HG03066 (cell line): ENCODE results near the gene MLLT3.
A peak's percentile ranks its signal among the peaks of the same experiment; 100 is the strongest.

Experiments
- ATAC-seq: cut with Tn5 transposase; IDR thresholded peaks from one replicate; pipeline ENCODE4 v1.9.1; 2021; ENCODE audit warnings: low read depth; ENCODE audit not compliant: unreplicated experiment

MLLT3 gene

GRCh38 chr9:20526500-20527319, 95.6 kb downstream of the MLLT3 start:
- ATAC-seq: peak; percentile 84

DNA sequence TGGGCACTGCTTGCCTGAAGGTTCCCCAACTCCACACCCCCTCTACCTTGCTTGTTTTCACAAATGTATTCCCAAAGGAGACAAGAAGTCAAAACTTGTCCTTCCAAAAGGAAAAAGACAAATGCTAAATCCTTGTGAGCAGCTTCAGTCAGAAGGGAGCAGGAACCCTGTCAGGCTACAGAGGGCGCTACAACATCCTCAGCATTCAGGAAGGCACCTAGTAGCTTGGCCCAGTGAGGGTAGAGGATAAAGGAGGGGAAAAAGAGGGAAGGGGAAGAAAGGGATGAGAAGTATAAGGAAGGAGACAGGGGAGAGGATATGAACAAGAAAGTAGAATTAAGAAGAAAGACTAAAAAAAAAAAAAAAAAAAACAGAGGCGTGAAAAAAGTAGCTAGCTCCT, 97.5 kb downstream of the MLLT3 start:
- ATAC-seq: no peak

DNA sequence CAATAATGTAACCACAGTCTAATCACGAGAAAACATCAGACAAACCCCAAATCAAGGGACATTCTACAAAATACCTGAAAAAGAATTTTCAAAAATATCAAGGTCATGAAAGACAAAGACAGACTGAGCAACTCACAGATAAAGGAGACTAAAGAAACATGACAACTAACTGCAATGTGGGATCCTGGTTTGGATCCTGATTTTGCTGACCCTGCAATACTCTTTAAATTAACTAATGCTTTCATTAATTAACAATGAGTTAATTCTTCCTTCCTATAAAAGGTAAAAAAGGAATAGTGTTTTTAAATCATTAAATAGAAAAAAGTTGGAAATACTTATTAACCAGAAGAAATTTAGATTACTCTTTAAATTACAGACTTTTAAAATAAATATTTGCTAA, 103.6 kb downstream of the MLLT3 start:
- ATAC-seq: no peak

DNA sequence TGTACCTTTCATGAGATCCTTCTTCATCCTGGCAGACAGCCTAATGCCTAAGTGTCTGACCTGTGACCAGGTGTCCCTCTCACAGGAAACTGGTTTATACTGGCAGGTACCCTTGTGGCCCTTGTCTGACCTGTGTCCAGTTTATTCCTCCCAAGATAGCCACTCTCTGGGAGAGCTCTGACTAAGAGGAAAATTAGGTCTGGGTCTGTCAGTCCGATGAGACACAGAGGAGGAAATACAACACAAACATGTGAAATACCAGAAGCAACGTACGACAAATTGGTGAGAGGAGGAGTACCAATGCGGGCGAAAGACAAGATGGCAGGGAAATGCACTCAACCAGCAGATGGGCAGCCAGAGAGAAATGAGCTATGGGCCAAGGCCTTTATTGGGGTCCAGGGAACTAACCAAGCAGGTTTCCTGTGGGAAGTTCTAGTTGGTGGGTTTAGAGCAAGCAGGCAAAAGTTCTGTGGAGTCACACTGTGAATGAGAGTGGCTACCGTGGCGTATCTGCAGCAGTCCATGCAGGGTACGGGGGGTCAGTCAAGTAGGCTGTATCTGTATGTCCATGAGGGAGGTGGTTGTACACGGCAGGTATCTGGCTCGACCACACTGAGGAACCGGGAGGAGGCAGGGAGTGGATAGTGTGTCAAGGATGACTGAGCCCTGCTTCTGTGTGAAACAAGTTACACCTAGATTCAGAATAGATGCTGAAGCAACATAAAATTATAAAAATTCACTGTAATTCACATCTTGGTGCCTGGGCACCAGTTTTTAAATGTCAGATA, 109.0 kb downstream of the MLLT3 start:
- ATAC-seq: no peak

DNA sequence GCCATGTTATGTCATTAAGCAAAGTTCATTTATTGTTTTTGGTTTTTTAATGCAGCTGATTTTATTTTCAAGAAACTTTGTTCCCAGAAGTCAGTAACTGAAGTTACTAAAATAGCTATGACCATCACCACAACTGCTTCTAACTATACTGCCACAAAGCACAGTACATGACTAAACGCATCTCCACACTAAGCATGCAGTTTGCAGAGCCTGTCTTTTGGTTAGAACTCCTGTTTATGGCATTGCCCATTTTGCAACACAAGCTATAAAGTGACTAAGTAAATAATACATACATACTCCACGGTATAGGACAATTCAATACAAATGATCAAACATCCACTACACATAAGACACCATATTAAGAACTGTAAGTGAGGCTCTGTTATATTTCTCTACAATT, 109.7 kb downstream of the MLLT3 start:
- ATAC-seq: no peak

GRCh38 chr9:20512106-20512505, 110.2 kb downstream of the MLLT3 start:
- no peak for ATAC-seq

DNA sequence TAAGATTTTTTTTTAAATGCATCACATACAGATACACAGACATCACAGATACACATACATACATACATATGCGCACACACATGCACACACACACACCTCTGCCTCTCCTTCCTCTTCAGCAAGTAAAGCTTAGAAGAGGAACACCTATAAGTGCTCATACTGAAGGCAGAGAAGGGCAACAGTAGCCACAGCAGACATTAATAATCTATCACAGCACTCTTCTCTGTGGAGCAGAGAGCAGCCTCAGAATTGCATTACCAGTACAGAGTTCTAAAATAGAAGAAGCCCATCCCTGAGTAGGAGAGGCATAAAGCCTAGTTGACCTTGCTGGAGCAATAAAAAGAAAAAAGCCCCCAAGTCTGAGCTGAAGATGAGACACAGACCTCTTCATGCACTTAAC, 110.6 kb downstream of the MLLT3 start:
- no peak for ATAC-seq

DNA sequence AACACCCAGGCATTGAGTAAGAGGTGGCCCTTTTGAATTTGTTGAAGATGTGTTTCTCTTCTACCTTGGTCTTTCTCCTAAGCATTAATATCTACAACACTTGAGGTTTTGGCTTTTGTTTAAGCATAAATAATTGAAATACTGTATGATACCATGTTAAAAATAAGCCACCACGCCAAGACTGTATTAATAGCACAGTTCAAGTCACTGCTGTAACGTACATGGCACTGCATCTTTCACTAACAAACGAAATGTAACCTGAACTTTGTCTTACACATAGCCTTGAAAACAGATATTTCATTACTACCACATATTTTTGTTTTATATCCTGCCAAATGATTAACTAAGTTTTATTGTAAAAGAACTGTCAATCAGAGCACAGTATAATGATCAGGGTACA, 112.8 kb downstream of the MLLT3 start:
- ATAC-seq: no peak

GRCh38 chr9:20508242-20508641, 114.1 kb downstream of the MLLT3 start:
- ATAC-seq: peak; percentile 69

DNA sequence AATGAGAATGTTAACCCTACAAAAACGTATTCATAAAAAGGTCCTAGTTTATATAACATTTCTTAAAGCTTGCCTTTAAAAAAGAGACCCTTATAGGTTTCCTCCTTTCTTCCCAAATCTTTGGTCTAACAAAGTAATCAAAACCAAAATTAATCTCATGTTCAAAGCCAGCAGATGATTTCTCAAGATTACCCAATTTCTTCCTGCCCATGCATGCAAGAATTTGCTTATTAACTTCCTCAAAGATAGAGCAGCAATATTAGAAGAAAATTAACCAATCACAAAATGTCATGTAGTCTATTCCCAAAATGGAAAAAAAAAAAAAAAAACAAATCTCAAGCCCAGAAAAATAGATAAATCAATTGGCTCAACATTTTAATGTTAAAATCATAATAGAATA, 114.9 kb downstream of the MLLT3 start:
- no peak for ATAC-seq

DNA sequence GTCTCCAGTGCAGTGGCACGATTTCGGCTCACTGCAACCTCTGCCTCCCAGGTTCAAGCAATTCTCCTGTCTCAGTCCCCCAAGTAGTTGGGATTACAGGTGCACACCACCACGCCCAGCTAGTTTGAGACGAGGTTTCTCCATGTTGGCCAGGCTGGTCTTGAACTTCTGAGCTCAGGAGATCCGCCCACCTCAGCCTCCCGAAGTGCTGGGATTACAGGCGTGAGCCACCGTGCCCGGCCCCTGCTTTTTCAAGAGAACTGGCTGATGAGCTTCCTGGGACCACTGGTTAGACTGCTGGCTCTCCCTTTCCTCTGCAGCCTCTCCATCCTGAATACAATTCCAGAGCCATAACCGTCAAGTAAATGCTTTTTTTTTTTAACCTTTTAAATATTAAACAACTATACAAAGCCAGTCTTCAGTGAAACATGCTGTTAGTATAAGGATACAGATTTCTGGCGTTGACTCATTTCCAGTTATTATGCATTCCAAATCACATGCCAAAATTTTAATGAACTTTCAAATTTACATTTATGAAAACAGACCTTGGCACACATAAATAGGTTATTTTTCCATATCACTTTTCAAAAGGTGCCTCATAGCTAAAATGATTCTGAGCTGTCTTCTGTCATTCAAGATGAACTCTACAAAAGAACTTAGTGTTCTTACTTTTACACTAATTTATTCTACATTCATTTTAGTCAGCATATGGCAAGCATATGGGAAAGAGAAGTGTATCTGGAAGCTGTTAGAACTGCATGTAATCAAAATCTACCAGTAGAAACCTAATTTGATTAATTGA, 116.0 kb downstream of the MLLT3 start:
- no peak for ATAC-seq

- ATAC-seq: no peak
Observed at GRCh38 chr9:20505574-20505973, 116.7 kb downstream of the MLLT3 start.

- ATAC-seq: no peak
Observed at GRCh38 chr9:20504930-20505329, 117.4 kb downstream of the MLLT3 start.

DNA sequence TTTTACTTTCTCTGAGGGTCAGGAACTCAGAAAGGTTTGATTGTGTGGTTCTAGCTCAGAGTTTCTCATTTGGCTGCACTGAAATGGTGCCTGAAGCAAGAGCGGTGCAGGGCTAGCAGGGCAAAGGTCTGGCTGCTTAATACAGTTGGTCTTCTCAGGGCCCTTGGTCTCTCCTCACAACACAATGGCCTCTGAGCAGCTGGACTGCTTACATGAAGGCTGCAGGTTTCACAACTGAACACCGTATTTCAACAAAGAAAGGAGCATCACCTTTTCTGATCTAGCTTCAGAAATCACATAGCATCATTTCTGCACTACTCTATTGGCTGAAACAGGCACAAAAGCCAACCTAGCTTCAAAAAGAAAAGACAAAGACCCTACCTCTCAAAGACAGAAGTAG, 122.2 kb downstream of the MLLT3 start:
- ATAC-seq: no peak

DNA sequence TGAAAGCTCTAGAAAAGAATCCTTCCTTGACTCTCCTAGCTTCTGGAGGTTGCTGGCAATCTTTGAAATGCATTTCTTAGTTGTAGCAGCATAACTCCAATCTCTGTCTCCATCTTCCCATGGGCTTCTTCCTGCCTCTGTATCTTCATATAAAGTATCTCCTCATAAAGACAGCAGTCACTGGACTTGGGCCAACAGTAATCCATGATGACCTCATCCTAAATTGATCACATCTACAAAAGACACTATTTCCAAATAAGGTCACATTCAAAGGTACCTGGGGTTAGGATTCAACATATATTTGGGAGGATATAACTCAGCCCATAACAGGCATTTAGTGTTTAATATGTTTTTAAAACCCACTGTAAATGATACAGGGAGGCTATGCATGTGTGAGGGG, 123.3 kb downstream of the MLLT3 start:
- no peak for ATAC-seq

DNA sequence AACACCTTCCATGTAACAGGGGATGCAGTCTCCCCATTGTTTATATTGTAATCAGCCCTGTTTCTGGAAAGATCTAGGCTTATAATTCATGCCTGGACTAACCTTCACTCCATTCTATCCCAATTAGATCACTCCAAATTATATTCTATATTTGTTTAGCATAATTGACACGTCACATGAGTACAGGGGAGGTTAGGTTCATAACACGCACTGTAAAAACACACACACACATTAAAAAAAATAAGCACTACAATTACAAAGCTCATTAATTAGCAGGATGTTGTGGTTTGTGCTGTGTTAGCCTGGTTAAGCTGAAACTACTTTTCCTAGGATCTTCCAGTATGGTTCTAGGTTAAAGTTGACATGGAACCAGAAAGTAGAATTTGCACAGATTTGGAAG, 126.0 kb downstream of the MLLT3 start:
- no peak for ATAC-seq

DNA sequence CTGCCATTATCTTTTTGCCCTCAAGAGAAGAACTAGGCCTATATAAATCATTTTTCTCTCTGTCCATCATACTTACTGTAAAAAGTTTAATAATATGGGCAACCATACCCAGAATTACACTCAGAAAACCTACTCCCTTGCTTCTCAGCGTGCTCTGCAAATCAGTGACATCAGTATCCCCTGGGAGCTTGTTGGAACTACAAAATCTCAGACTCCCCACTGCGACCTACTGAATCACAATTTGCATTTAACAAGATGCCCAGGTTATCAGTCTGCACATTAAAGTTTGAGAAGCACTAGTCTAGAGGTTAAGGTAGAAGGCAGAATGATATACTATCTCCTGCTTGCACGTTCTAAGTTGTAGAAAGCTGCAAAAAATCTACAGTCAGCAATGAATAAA, 127.2 kb downstream of the MLLT3 start:
- no peak for ATAC-seq

DNA sequence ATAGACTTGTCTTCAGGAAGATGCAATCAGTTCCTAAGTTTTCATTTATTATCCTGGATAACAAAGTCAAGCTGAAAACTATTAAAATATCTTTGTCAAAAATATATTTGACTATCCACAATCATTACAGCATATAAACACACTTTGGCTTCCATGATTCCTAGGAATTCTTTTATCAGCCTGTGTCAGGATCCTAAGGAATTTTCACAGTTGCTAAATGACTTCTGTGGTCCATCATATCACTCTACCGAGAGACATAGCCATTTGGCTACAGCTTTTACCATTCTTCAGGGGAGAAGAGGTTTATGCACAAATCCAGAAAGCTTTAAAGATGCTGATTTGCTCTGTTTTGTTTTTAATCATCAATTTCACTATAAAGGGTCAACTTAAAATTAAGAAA, 128.3 kb downstream of the MLLT3 start:
- no peak for ATAC-seq

GRCh38 chr9:20492772-20493171, 129.5 kb downstream of the MLLT3 start:
- no peak for ATAC-seq

DNA sequence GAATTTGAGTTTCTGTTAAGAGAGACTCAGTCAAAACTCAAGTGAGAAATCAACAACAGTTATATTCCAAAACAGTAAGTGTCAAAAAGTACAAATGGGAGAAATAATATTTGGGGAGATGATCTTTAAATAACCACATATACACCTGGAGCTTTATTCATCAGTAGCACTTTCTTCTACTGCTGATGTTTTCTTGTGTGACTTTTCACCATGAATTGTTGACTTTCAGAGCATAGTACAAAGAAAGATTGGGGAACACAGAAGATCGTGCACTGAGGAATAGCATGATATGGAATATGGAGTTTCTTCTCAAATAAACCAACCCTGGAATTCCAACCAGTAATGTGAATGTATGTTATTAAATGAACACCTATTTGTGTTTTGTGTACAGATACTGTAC, 130.7 kb downstream of the MLLT3 start:
- ATAC-seq: no peak

DNA sequence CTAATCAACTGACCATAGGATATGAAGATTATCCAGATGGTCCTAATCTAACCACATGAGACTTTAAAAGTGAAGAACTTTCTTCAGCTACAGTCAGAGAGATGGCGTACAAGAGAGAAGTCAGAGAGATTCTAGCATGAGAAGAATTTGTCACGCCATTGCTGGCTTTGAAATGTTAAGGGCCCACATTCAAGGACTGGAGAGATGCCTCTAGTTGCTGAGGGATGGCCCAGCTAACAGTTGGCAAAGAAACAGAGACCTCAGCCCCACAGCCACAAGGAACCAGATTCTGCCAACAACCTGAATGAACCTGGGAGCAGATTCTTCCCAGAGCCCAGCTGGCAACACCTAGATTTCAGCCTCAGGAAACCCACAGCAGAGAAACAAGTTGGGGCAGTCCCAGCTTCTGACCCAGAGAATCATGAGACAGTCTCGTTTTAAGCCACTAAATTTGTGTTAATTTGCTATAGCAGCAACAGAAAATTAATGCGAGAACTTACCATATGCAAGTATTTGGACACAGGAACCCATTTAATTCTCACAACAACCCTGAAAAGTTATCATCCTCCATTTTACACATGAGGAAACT, 132.0 kb downstream of the MLLT3 start:
- no peak for ATAC-seq
